ENCODE measurements around the gene LILRB4.
"Not testable (repeated sequence)": the region's sequence is repeated elsewhere in the genome, so short reads cannot be mapped to it uniquely, and the experiment has no call there.

LILRB4 gene

GRCh38 chr19:54662730-54663129 lies at the start of gene LILRB4:
Gene LILRB4, plus strand, starts transcription at chr19:54662985. Its CDS starts 49 bp downstream, at chr19:54663034.
- DNase-seq, result no peak

DNA sequence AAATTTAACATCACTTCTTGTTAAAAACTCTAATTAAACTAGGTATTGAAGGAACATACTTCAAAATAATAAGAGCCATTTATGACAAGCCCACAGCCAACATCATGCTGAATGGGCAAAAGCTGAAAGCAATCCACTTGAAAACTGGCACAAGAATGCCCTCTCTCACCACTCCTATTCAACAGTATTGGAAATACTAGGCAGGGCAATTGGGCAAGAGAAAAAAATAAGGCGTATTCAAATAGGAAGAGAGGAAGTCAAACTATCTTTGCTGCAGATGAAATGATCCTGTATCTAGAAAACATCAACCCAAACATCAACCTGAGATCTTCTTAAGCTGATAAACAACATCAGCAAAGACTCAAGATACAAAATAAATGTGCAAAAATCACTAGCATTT lies 48.1 kb upstream of the LILRB4 start:
- no peak for DNase-seq

- DNase-seq, result no peak
These were observed 46.7 kb upstream of the LILRB4 start for GRCh38 chr19:54616057-54616456.

DNA sequence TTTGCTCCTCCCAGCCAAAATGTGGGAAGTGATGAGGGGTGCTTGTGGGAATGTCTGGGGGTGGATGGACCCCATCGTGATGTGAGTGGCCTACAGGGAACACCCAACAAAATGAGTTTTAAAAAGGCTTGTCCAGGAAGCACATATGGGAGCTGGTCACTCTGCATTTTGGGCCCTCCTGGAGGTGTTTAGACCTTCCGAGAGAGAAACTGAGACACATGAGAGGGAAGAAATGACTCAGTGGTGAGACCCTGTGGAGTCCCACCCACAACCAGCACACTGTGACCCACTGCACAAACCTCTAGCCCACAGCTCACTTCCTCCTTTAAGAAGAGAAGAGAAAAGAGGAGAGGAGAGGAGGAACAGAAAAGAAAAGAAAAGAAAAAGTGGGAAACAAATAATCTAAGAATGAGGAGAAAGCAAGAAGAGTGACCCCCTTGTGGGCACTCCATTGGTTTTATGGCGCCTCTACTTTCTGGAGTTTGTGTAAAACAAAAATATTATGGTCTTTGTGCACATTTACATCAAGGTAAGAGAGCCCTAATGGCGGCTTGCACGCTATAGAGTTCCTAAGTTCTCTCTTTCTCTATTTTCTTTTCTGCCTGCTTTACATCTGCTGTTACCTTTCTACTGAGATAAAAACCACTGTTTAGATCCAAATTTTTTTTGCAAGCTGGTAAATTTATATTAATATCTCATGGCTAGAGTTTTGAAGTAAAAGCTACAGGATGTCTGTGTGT lies 45.8 kb upstream of the LILRB4 start:
- DNase-seq, result no peak

DNA sequence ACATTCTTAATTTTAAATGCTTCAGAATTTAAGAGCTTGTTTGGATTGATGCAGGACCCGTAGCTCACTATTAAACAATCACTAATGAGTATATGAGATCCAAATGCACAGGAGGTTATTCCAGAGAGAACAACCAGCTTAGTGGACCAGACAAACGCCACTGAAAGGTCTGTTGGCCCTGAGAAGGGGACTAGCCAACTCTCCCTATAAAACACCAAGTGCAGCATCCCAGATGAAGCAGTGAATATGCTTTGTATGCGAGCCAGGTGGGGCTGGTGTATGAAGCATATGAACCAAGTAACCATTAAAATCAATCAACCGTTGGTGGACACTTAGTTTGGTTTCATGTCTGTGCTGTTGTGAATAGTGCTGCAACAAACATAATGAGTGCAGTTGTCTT lies 42.3 kb upstream of the LILRB4 start:
- no peak for DNase-seq

GRCh38 chr19:54622431-54622830 lies 40.4 kb upstream of the LILRB4 start:
- no peak for DNase-seq

DNA sequence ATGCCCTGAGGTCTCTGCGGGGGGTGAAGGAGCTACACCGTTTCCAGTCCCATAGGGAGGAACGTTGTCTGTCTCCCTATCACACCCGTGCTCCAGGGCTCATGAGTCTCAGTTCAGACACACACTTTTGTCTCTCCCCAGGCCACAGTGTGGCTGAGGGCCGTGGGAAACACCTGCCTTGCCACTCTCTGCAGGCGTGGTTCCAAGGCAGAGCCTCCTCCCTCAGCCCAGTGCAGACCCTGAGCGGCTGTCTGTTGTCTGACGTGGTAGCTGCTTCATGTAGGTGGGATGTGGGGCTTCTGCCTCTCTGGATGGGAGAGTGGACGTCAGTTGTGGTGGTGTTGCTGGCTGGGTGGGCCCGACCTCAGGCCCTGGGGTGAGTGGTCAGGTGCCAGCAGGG lies 38.6 kb upstream of the LILRB4 start:
- DNase-seq, result not testable (repeated sequence)

DNA sequence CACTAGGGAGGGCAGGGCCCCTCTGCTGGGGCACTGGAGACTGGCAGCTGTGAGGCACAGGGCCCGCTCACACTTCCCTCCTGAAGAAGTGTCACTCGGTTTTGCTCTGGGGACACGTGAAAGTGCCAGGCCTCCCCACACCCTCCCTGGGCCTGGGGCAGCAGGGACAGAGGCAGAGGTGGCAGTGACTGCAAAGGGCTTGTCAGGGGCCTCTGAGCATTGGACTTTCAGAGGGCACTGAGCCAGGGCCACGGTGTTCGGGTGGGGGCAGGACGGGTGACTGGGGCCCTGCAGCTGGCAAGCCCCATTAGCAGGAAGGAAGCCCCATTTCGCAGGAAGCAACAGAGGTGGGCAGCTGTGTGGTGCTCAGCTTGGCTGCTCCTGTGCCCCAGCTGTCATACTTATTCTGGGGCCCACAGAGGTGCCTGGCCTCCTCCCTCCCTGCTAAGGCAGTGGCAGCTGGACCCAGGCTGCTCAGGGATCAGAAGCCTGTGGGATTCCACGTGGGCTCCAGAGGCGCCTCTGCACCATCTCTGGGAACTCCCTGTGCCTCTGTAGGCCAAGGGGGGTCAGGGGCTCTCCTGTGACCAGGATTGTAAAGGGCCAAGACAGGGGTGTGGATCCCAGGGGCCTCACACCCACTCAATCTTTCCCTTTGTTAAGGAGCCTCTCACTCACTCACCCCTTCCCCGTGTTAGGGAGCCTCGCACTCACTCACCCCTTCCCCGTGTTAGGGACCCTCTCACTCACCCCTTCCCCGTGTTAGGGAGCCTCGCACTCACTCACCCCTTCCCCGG lies 37.7 kb upstream of the LILRB4 start:
- not testable (repeated sequence) for DNase-seq

DNA sequence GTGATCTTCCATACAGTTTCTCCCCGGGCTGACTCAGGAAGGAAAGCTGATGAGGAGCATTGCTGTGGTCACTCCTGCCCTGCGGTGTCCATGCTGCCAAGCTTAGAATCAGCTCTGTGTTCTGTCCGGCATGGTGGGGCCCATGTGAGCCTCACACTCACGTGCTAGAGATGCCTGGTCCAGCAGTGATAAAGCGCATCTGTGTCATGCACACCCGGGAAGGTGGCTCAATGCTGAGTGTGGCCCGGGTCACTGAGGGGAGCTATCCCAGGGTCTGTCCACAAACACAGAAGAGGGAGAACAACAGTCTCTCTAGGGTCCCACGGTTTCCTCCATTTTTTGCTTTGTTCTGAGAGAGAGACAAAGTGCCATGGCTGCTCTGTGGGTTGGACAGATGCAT lies 36.0 kb upstream of the LILRB4 start:
- DNase-seq, result no peak

GRCh38 chr19:54627912-54628311 lies 34.9 kb upstream of the LILRB4 start:
- DNase-seq, result not testable (repeated sequence)

GRCh38 chr19:54630262-54630661 lies 32.5 kb upstream of the LILRB4 start, which contains the start of gene LILRB1:
Gene LILRB1, plus strand, starts transcription at chr19:54630484. Its CDS starts 590 bp downstream, at chr19:54631074.
- not testable (repeated sequence) for DNase-seq

DNA sequence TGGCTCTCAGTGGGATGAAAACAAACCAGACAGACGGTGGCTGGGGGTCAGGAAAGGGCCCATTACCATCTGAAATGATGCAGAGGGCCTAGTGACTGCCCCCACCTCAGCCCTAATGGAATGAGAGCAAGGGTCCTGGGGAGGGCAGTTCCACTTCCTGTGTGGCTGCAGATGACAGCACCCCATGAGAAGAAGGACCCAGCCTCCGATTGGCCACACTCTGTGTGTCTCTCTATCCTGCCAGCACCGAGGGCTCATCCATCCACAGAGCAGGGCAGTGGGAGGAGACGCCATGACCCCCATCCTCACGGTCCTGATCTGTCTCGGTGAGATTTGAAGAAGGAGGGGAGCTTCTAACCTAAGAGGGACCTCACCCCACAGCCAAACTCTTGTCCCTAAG lies 32.0 kb upstream of the LILRB4 start:
- DNase-seq, result no peak

- DNase-seq, result not testable (repeated sequence)
These were observed 31.1 kb upstream of the LILRB4 start for GRCh38 chr19:54631489-54632337.

DNA sequence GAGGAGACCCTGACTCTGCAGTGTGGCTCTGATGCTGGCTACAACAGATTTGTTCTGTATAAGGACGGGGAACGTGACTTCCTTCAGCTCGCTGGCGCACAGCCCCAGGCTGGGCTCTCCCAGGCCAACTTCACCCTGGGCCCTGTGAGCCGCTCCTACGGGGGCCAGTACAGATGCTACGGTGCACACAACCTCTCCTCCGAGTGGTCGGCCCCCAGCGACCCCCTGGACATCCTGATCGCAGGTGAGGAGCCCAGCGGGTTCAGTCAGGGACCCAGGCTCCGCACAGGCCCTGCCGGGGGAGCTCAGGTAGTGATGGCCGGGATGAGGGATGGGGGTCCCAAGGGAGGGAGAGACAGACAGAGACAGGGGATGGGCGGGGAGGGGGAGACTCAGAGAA lies 30.3 kb upstream of the LILRB4 start:
- not testable (repeated sequence) for DNase-seq

- no peak for DNase-seq
These were observed 29.4 kb upstream of the LILRB4 start for GRCh38 chr19:54633401-54633800.

DNA sequence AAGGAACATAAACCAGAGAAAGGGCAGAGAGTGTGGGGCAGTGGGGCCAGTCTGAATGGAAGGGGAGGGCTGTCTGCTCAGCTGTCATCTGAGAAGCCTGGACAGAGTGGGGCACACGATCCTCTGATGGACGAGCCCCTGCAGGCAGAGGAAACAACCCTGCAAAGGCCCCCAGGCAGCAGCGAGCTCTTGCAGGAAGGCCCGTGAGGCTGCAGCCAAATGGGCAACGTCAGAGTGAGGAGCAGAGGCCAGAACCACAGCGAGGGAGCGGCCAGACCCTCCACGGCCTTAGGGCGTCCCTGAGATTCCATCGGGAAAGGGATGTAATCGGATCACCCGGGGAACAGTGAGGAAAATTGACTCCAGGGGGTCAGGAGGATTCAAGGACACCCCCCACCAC lies 26.7 kb upstream of the LILRB4 start:
- DNase-seq, result not testable (repeated sequence)

DNA sequence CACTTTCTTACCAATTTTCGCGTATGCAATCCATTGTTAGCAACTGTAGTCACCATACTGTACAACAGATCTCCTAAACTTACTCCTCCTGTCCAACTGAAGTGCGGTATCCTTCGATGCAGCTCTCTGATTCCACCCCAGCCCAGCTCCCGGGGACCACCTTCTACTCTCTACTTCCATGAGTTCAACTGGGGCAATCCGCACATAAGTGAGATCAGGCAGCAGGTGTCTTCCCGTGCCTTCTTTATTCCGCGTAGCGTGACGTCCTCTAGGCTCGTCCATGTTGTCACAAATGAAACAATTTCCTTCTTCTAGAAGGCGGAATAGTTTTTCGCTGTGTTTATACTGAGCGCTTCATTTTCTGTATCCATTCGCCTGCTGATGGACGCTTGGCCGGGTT lies 24.1 kb upstream of the LILRB4 start:
- DNase-seq, result no peak

DNA sequence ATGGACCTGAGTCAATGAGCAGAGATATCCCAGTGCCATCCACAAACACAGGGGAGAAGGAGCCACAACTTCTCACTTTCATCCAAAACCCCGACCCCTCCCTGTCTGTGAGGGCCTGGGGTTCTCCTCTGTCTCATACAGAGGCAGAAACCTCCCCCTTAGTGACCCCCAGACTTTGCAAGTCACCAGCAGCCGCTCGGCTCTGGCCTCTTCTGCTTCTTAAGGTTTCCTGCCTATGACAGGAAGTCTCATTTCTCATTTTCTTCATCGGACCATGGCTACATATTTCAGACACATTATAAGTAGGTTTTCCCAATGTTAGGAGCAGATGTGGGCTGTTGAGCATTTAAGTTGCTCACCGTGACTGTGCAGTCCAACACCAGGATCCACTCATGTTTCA lies 19.8 kb upstream of the LILRB4 start:
- DNase-seq, result not testable (repeated sequence)

DNA sequence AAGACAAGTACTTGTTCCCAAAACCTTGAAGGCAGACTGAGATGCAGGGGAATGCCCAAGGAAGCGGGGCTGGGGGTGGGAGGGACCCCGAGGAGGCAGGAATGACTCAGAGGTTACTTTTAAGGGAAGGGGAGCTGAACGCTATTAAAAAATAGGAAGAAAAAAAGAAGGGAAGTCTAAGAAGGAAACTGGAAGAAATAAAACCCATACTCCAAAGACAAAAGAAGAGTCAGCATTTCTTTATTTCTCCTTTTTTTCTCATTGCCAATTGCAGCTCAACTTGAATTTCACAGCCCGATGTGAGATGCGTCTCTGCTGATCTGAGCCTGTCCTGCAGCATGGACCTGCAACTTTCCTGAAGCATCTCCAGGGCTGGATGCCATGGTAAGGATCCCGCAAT lies 19.2 kb upstream of the LILRB4 start:
- DNase-seq, result not testable (repeated sequence)

DNA sequence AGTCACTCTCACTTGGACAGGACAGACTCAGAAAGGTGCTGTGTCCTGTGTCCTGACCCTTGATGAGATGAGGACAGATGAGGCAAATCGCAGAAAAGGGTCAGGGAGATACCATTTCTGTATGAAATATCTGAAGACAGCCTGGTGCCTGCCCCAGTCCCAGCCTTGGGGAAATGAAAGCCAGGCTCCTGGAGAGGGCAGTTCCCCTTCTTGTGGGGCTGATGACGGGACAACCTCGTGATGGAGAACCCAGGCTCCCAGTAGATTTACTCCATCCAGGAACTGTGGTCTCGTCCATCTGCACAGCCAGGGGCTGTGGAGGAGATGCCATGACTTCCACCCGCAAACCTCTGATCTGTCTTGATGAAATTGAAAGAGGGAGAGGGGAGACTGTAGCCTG lies 18.7 kb upstream of the LILRB4 start:
- DNase-seq, result no peak

GRCh38 chr19:54646331-54646841 lies 16.4 kb upstream of the LILRB4 start:
- no peak for DNase-seq

DNA sequence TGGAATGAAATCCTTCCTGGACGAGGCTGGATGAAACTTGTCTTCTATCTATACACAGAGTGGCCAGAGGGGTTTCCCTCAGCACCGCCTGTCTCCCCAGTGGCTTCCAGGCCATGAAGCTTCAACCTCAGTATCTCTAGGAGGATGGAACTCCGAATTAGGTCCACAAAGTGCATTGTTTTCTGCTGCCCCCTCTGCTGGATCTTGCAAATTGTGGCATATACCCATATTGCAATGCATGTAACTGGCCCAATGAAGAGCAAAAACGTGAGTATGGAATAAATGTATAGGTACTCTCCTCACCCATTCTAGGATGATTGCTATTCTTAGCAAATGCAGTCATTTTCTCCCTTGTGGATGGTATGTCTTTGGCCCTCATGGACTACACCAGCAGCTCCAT lies 14.7 kb upstream of the LILRB4 start:
- no peak for DNase-seq

DNA sequence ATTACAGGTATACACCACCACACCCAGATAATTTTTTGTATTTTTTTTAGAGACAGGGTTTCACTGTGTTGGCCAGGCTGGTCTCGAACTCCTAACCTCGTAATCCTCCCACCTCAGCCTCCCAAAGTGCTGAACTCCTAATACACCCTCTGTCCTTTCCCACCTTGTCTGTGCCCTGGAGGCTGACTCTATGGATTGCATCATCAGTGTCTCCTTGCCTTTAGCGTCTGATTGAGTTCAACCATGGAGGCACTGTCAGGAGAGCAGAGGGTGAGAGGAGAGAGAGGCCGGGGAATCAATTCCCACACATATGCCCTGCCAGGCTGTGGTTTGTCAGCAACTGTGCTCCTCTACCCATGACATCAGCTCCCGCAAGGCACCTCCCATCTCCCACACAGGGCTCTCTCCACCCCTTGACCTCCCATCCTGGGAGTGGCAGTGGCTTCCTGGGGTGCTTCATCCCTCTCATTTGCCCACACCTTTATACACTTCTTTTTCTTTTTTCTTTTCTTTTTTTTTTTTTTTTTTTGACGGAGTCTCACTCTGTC lies 12.6 kb upstream of the LILRB4 start:
- no peak for DNase-seq

Measured in NCI-H524 (cell line).